Activated CD8-positive, alpha-beta T cell treated with anti-CD3 and anti-CD28 coated beads, Interleukin-2, amount 10 ng/mL, durations not matched to agents 7 days and 5 days (primary cell): ENCODE measurements around the gene PHLDA2. TPM values are rescaled to one million over a fixed set of nuclear protein-coding genes. Genes with fewer than 3 reads are reported as not detected.

Source experiments
- ATAC-seq: fragments of 150-1000 bp; cut with Tn5 transposase; one replicate; pipeline ENCODE4 v1.10.0; 2021; ENCODE audit warnings: moderate library complexity
- CTCF ChIA-PET: fragments of 350-600 bp; sonication (Branson Sonifier 250); formaldehyde crosslinking; loops from one replicate; lab custom pipeline; 2021; ENCODE audit warnings: antibody characterized with exemption; lab: Charles Lee
- POLR2A ChIA-PET: fragments of 350-600 bp; sonication (Branson Sonifier 250); formaldehyde crosslinking; loops from one replicate; lab custom pipeline; 2021; ENCODE audit warnings: antibody characterized with exemption; lab: Charles Lee
- DNase-seq: peaks from one replicate; pipeline ENCODE4 v3.0.0-alpha.2; 2020
- H3K27ac Mint-ChIP-seq: one replicate; pipeline ENCODE4 v1.8.0; 2021; ENCODE audit warnings: mild to moderate bottlenecking, mixed read lengths
- H3K27me3 Mint-ChIP-seq: one replicate; pipeline ENCODE4 v1.8.0; 2021; ENCODE audit warnings: low read depth, mixed read lengths
- H3K36me3 Mint-ChIP-seq: one replicate; pipeline ENCODE4 v1.8.0; 2021; ENCODE audit warnings: low read depth, mixed read lengths
- H3K4me1 Mint-ChIP-seq: one replicate; pipeline ENCODE4 v1.8.0; 2021; ENCODE audit warnings: low read depth, mixed read lengths
- H3K4me3 Mint-ChIP-seq: one replicate; pipeline ENCODE4 v1.8.0; 2021; ENCODE audit warnings: mild to moderate bottlenecking, mixed read lengths
- H3K9me3 Mint-ChIP-seq: one replicate; pipeline ENCODE4 v1.8.0; 2022; ENCODE audit warnings: mixed read lengths; ENCODE audit not compliant: insufficient read depth
- total RNA-seq, 2 experiments: library from RNA; stranded (reverse); gene quantifications; one replicate each; pipeline ENCODE4 v1.2.3, GENCODE V29; 2021

Gene PHLDA2
- total RNA-seq, 2 experiments from 2014 or later = 1.3 to 2.6 TPM

DNA sequence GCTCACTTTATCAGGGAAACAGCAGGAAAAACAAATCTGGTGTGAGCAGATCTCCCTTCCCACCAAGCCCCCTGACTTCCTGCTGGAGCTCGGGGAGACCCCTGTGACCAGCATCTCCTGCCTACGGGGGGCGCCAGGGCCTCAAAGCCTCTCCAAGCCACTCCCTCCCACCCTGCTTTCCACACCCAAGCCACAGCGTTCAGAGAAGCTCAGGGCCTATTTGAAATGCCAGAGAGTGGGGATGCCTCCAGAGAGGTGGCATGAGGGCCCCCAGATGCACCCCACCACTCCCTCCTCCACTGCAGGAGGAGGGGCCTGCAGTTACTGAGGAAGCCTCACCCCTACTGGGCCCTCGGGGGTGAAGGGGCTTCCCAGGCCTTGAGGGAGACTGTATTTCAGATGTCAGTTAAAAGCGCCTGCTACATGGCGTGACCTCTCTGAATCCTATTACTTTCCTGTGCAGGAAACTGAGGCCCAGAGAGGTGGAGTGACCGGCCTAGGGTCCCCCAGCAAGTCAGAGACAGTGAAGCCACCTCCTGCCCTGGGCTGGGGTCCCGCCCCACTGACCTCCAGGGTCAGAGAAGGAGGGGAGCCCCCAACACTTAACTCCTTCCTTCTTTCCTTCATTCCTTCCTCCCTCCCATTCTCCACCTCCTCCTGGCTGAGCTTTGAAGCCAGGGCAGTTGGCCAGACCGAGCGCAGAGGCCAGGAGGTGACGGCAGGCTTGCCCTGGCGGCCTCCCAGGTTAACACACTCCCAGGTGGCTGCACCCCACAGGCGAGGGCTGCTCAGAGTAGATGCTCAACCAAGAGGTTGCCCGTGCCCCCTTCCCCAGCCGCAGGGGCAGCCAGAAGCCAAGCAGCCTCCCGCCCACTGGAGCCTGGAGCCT is 37.6 kb downstream of the PHLDA2 start:
- ATAC-seq = no peak
- POLR2A ChIA-PET = interaction anchor here (1.0 to 3.3 kb wide), 4 partner anchors 38 to 360 kb away, joined by 3 to 22 read pairs (median 5); partner anchors contain the start of gene PHLDA2
- peak overlapping the region; percentile 92 for H3K27ac Mint-ChIP-seq
- CTCF ChIA-PET = interaction anchor here (1.1 to 13.7 kb wide), 24 partner anchors 11 to 587 kb away, joined by 3 to 485 read pairs (median 8); partner anchors contain the start of gene PHLDA2
- H3K9me3 Mint-ChIP-seq = no peaks in the 10 kb centered on the region
- DNase-seq = no peak
- H3K4me3 Mint-ChIP-seq = peak overlapping the region; percentile 80
- no peaks in the 10 kb centered on the region for H3K36me3 Mint-ChIP-seq
- peaks cover 35% of the 10 kb centered on the region for H3K4me1 Mint-ChIP-seq
- H3K27me3 Mint-ChIP-seq = peaks cover 7% of the 10 kb centered on the region

DNA sequence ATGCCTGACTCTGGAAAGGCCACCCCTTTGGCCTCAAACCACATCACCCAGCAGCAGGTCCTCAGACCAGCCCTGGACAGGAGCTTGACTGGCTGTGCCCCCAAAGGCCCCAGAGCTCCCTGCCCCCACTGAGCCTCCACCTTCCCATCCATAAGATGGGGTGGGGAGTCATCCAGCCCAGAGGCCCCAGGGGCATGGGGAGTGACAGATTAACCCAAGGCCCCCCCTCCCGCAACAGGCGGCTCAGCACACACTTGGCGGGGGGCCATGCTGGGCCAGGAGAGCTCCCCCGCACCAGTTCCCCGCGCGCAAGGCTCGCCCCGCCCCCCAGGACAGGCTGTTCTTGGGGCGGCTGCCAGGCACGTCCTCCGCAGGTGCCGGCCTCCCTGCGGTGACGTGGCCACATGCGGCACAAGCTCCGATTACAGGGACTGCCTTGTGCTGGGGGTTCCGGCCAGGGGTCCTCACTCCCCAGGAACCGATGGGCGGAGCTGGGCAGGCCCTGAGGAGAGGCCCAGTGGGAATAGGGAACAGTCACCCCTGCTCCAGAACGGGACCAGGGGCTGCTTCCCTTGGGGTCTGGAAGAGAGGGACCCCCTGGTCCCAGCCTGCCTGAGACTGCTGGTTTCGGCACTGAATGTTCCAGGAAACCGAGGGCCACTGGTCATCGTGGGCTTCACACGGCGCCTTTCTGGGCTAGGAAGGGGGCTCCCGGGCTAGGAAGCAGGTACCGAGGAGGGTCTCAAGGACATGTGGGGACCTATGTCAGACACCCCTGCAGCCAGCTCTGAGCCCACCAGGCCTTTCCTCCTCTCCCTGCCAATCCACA is 38.5 kb downstream of the PHLDA2 start:
- Mint-ChIP-seq H3K9me3 (no peaks in the 10 kb centered on the region), H3K27ac (peak overlapping the region; percentile 92), H3K36me3 (no peaks in the 10 kb centered on the region), H3K4me3 (no peak overlapping the region), H3K4me1 (peaks cover 39% of the 10 kb centered on the region), H3K27me3 (peaks cover 8% of the 10 kb centered on the region)
- POLR2A ChIA-PET = interaction anchor here (3.3 kb wide), 1 partner anchor 357 kb away, joined by 22 read pairs; no protein-coding TSS in a partner anchor
- DNase-seq (no peak), ATAC-seq (no peak)
- CTCF ChIA-PET = interaction anchor here (1.1 to 13.7 kb wide), 9 partner anchors 11 to 586 kb away, joined by 3 to 485 read pairs (median 6); partner anchors contain the start of gene PHLDA2

DNA sequence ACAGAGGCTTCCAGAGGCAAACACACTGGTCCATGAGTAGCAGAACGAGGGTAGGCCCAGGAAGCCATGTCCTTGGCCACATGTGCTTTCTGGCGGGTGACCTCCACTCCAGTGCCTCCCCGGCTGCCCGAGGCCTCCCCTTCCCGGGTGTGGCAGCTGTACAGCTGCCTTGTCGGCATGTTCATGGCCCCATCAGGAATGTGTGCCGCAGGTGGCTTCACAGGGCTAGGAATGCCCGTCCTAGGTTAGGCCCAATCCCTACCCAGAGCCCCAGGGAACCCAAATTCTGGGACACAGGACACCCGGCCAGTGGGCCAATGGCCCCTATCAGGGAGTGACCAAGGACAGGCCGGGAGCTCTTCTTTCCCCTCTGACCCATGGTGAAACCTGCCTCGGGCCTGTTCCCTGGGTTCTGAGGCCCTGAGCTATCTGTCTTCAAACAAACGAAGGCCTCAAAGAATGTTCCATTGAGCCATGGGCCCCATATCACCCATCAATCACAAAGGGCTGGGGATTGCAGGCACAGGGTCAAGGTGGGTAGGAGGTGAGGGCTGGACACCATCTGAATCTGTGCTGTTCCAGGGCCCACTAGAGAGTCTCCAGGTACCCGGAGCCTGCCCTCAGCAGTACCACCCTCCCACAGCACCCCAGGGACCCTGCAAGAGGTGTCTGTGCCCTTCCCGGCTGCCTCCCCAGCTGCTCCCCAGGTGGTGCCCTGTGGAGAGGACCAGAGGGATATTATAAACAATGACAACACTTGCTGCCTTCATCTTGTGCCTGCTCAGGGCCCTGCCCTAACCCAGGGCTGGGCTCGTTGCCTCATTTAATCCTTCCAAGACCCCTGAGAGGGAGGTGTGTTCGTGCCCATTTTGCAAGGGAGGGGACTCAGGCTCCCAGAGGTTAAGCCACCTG is 39.6 kb downstream of the PHLDA2 start:
- H3K36me3 Mint-ChIP-seq = no peaks in the 10 kb centered on the region
- POLR2A ChIA-PET = interaction anchor here (0.5 kb wide), 1 partner anchor 105 kb away, joined by 3 read pairs; no protein-coding TSS in a partner anchor
- CTCF ChIA-PET = interaction anchor here (0.6 to 13.7 kb wide), 6 partner anchors 11 to 584 kb away, joined by 3 to 485 read pairs (median 6); no protein-coding TSS in a partner anchor
- H3K4me3 Mint-ChIP-seq = no peak overlapping the region
- H3K4me1 Mint-ChIP-seq = peaks cover 40% of the 10 kb centered on the region
- DNase-seq = no peak
- no peak for ATAC-seq
- peaks cover 11% of the 10 kb centered on the region for H3K27me3 Mint-ChIP-seq
- H3K9me3 Mint-ChIP-seq = no peaks in the 10 kb centered on the region
- no peak overlapping the region for H3K27ac Mint-ChIP-seq

DNA sequence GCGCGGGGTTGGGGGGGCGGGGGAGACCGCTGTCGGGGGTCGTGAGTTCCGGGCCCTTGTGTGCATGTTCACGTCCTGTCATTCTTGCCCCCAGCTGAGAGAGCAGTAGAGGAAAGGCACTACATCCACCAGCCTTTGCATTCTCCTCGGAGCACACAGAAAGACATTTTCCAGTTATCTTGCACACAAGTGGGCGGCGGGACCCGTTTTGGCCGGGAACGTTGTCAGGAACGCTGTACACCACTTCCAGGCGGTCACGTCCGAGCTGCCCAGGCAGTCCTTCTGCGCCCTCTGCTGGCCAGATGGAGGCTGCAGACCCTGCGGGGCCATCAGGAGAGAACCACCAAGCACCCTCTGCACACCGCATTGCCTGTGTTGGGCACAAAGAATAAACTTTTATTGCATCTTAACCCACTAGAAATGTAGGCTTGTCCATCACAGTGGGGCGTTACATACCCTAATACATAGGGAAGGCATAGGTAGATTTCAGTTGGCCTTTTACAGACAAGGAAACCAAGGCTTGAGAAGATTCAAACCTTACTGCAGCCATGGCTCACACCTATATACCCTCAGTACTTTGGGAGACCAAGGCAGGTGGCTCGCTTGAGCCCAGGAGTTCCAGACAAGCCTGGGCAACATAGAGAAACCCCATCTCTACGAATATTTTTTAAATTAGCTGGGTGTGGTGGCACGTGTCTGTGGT is 40.8 kb downstream of the PHLDA2 start:
- Mint-ChIP-seq H3K27ac (no peak overlapping the region), H3K4me3 (no peak overlapping the region), H3K9me3 (no peaks in the 10 kb centered on the region), H3K36me3 (no peaks in the 10 kb centered on the region), H3K4me1 (peaks cover 40% of the 10 kb centered on the region), H3K27me3 (peaks cover 11% of the 10 kb centered on the region)
- DNase-seq (peak; percentile 90), ATAC-seq (peak; percentile 37)
- ChIA-PET POLR2A (interaction anchor here (0.5 to 1.7 kb wide), 3 partner anchors 106 to 356 kb away, joined by 3 to 8 read pairs (median 3); no protein-coding TSS in a partner anchor), CTCF (interaction anchor here (0.8 to 13.7 kb wide), 34 partner anchors 10 to 582 kb away, joined by 3 to 485 read pairs (median 3); no protein-coding TSS in a partner anchor)

DNA sequence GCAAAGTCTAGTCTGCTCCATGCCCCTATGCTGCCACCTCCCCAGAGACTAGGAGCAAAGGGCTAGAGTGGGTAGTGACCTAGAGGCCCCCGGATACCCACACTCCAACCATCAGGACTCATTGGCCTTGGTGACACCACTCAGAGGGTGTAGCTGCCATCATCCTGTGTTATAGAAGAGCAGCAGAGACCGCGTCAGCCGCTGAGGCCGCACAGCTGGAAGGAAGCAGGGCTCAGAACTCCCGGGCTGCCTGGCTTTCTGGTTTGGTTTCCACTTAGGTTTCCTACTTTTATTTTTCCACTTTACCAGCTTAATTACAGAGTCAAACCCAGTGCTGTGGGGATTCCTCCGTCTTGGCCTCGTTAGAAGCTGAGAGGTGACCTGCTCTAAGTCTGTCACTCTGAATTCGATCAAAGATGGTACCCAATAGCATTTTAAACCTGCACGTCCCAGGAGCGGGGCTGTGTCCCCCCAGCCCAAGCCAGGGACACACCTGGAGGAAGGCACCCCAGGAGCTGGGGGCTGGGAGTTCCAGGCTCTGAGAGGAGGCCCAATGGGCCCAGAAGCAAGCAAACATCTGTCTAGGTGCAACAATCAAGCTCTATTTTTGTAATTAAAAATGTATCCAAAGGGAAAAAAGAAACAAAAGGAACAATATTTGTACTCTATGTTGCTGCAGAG is 41.6 kb downstream of the PHLDA2 start:
- POLR2A ChIA-PET = interaction anchor here (1.3 to 1.7 kb wide), 2 partner anchors 354 to 355 kb away, joined by 3 to 8 read pairs; no protein-coding TSS in a partner anchor
- no peak for DNase-seq
- no peaks in the 10 kb centered on the region for H3K36me3 Mint-ChIP-seq
- CTCF ChIA-PET = interaction anchor here (0.7 to 13.7 kb wide), 36 partner anchors 10 to 468 kb away, joined by 3 to 485 read pairs (median 3); no protein-coding TSS in a partner anchor
- H3K9me3 Mint-ChIP-seq = no peaks in the 10 kb centered on the region
- peaks cover 18% of the 10 kb centered on the region for H3K27me3 Mint-ChIP-seq
- peaks cover 34% of the 10 kb centered on the region for H3K4me1 Mint-ChIP-seq
- H3K27ac Mint-ChIP-seq = no peak overlapping the region
- ATAC-seq = no peak
- peak overlapping the region; percentile 6 for H3K4me3 Mint-ChIP-seq

DNA sequence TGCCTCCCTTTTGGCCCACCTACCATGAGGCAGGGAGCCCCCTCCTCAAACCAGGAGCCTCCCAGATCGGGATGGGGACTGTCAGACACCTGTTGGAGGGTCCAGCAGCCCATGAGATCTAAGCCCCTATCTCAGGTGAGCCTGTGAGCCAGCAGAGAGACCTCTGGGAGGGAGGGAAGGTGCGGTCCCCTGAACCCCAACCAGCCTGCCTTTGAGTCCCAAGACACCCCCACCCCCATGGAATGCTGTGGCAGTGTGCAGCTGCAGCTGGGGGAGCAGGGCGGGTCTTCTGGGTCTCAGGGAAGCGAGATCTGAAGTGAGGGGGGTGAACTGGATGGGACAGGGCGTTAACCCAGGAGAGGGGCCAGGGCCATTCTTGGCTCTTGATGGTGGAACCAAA is 42.3 kb downstream of the PHLDA2 start:
- Mint-ChIP-seq H3K27me3 (peaks cover 21% of the 10 kb centered on the region), H3K4me1 (peaks cover 28% of the 10 kb centered on the region), H3K36me3 (no peaks in the 10 kb centered on the region), H3K9me3 (no peaks in the 10 kb centered on the region), H3K27ac (no peak overlapping the region), H3K4me3 (peak overlapping the region; percentile 40)
- DNase-seq = no peak
- ChIA-PET POLR2A (interaction anchor here (1.7 kb wide), 1 partner anchor 353 kb away, joined by 8 read pairs; no protein-coding TSS in a partner anchor), CTCF (interaction anchor here (0.7 to 13.7 kb wide), 15 partner anchors 9 to 455 kb away, joined by 3 to 485 read pairs (median 4); no protein-coding TSS in a partner anchor)
- no peak for ATAC-seq

DNA sequence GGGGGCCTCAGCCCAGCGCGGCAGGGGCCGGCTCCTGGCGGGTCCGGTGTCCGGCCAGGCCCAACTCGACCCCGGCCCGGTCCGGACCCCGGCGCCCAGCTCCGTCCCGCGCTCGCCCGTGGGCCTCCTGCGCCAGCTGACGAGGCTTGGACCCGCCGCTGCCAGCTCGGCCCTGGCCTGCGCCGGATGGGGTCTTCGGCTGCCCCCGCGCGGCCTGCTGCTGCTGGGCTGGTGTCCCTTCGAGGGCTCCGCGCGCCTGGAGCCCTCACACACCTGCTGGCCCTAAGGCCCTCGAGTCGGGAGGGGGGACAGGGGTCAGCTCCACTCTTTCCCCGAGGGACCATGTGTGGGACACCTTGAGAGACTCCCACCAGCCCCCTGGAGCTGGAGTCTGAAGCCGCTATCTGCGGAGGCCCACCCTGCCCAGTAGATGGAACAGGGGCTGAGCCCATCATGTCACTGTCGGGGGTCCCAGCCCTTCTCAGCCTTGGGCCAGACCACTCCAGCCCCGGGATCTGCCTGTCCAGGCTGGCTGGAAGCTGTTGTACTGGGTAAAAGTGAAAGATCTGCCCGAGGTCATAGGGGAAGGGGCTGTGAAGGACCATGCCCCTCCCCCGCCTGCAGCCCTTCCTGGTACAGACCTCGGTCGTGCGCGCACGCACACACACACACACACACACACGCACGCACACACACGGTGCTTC is 42.9 kb downstream of the PHLDA2 start:
- DNase-seq = no peak
- Mint-ChIP-seq H3K4me3 (peak overlapping the region; percentile 40), H3K36me3 (no peaks in the 10 kb centered on the region), H3K4me1 (peaks cover 22% of the 10 kb centered on the region), H3K27me3 (peaks cover 21% of the 10 kb centered on the region), H3K9me3 (no peaks in the 10 kb centered on the region), H3K27ac (no peak overlapping the region)
- CTCF ChIA-PET = interaction anchor here (0.9 to 13.7 kb wide), 3 partner anchors 12 to 353 kb away, joined by 3 to 485 read pairs (median 11); no protein-coding TSS in a partner anchor
- ATAC-seq = peak; percentile 9
- POLR2A ChIA-PET = no interaction called here

DNA sequence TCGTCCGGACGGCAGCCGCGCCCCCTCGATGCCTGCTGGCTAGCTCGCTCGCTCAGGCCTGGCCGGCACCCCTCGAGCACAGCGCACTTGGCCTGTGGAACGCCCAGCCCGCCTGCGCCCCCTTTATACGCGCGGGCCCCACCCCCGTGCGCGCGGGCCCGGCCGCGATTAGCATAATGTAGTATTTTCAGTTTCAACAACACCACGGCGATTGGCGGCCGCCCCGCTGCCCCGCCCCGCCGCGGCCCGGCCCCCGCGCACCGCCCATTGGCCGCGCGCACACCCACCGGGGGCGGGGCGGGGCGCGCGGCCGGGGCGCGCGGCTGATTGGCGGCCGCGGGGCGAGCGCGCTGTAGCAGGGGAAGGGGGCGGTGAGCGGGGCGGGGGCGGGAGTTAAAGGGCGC is 43.5 kb downstream of the PHLDA2 start, which contains the start of gene CDKN1C:
TSS of gene CDKN1C (minus strand) at position 98 of the 404 bp plus-strand sequence. CDS start 319 bp downstream, outside the sequence.
- ATAC-seq (peak; percentile 89), DNase-seq (peak; percentile 86)
- POLR2A ChIA-PET = no interaction called here
- Mint-ChIP-seq H3K4me1 (peaks cover 19% of the 10 kb centered on the region), H3K27me3 (peaks cover 22% of the 10 kb centered on the region), H3K36me3 (no peaks in the 10 kb centered on the region), H3K4me3 (peak within 1 kb of the TSS; percentile 74), H3K27ac (no peak within 1 kb of the TSS), H3K9me3 (no peaks in the 10 kb centered on the region)
- CTCF ChIA-PET = interaction anchor here (0.9 to 13.7 kb wide), 2 partner anchors 44 to 352 kb away, joined by 3 to 485 read pairs; no protein-coding TSS in a partner anchor
